HEK293T (cell line): ENCODE data around the gene NFASC.

Source experiments
- BHLHE40 ChIP-seq: fragments of 450-650 bp; IDR thresholded peaks from 2 replicates; pipeline ENCODE4 v1.6.1; 2016; ENCODE audit warnings: mild to moderate bottlenecking, moderate library complexity, borderline replicate concordance
- CTBP1 ChIP-seq: fragments of 450-650 bp; IDR thresholded peaks from 2 replicates; pipeline ENCODE4 v1.6.1; 2016; ENCODE audit warnings: borderline replicate concordance
- ELF4 ChIP-seq: fragments of 450-650 bp; IDR thresholded peaks from 2 replicates; pipeline ENCODE4 v1.6.1; 2017; ENCODE audit warnings: antibody characterized with exemption
- FOXA1 ChIP-seq: fragments of 450-650 bp; IDR thresholded peaks from 2 replicates; pipeline ENCODE4 v1.6.1; 2016; ENCODE audit warnings: mild to moderate bottlenecking
- FOXK2 ChIP-seq: fragments of 450-650 bp; IDR thresholded peaks from 2 replicates; pipeline ENCODE4 v1.6.1; 2016; ENCODE audit warnings: mild to moderate bottlenecking
- FOXM1 ChIP-seq: fragments of 450-650 bp; IDR thresholded peaks from 2 replicates; pipeline ENCODE4 v1.6.1; 2017; ENCODE audit warnings: mild to moderate bottlenecking, borderline replicate concordance
- HDGF ChIP-seq: fragments of 450-650 bp; IDR thresholded peaks from 2 replicates; pipeline ENCODE4 v1.6.1; 2017; ENCODE audit warnings: antibody characterized with exemption, borderline replicate concordance
- L3MBTL2 ChIP-seq: fragments of 450-650 bp; conservative IDR thresholded peaks from 2 replicates; pipeline ENCODE4 v1.6.1; 2016; ENCODE audit warnings: mild to moderate bottlenecking
- LEF1 ChIP-seq: fragments of 450-650 bp; IDR thresholded peaks from 2 replicates; pipeline ENCODE4 v1.6.1; 2017; ENCODE audit warnings: mild to moderate bottlenecking, borderline replicate concordance
- NFRKB ChIP-seq: fragments of 450-650 bp; IDR thresholded peaks from 2 replicates; pipeline ENCODE4 v1.6.1; 2016; ENCODE audit warnings: mild to moderate bottlenecking, moderate library complexity
- SP1 ChIP-seq: fragments of 450-650 bp; IDR thresholded peaks from 2 replicates; pipeline ENCODE4 v1.6.1; 2017
- SUZ12 ChIP-seq: fragments of 450-650 bp; IDR thresholded peaks from 2 replicates; pipeline ENCODE4 v1.6.1; 2016; ENCODE audit warnings: mild to moderate bottlenecking
- TARDBP ChIP-seq: fragments of 450-650 bp; IDR thresholded peaks from 2 replicates; pipeline ENCODE4 v1.6.1; 2016
- TF ChIP-seq, protein P1 (sequence below): fragments of 450-650 bp; IDR thresholded peaks from 2 replicates; pipeline ENCODE4 v1.6.1; 2016

DNA sequence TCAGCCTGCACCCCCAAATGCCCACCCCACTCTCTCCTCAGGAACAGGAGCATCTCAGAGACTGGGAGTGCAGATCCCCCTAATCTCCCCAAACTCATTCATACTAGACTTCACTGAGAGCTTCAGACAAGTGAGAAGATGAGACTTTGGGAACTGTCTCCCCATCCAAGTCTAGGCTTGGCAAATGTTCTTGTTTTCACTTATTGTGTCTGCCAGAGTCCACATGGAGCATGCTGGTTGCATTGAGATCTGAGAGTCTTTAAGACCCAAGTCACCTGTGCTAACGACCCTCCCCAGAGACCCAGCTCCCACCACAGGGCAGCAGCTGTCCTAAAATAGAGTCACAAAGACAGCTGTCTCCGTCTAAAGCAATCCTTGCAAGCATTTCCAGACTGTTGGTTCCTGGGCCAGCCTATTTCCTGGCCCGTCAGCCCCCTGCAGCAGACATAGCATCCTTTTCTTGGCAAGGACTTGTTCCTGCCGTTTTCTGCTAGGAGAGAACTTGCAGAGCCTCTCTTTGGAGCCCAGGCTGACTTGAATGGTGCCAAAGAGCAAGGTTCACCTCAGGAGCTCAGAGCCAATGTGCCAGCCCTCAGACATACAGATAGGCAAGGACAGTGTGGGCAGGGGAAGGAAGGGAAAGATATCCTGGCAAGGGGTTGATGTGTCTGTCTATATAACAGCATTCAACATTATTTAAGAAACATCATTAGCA, 170.5 kb downstream of the NFASC start:
- TF ChIP-seq BHLHE40 (no peak), ELF4 (no peak), NFRKB (no peak), CTBP1 (no peak), FOXA1 (no peak), TARDBP (no peak), SP1 (no peak), LEF1 (no peak), L3MBTL2 (no peak), HDGF (no peak), SUZ12 (no peak), FOXK2 (no peak), FOXM1 (no peak)
- TF ChIP-seq, protein P1, sequence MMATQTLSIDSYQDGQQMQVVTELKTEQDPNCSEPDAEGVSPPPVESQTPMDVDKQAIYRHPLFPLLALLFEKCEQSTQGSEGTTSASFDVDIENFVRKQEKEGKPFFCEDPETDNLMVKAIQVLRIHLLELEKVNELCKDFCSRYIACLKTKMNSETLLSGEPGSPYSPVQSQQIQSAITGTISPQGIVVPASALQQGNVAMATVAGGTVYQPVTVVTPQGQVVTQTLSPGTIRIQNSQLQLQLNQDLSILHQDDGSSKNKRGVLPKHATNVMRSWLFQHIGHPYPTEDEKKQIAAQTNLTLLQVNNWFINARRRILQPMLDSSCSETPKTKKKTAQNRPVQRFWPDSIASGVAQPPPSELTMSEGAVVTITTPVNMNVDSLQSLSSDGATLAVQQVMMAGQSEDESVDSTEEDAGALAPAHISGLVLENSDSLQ = no peak
